Stimulated activated CD4-positive, alpha-beta T cell treated with anti-CD3 and anti-CD28 coated beads, Interleukin-2, amount 100 ng/mL, for 48 hours (primary cell): ENCODE measurements around the gene RAD51B.

Experiments used
- DNase-seq, 2 donors: peaks; one replicate each; pipeline ENCODE4 v3.0.0-alpha.2; 2020

Gene RAD51B

DNA sequence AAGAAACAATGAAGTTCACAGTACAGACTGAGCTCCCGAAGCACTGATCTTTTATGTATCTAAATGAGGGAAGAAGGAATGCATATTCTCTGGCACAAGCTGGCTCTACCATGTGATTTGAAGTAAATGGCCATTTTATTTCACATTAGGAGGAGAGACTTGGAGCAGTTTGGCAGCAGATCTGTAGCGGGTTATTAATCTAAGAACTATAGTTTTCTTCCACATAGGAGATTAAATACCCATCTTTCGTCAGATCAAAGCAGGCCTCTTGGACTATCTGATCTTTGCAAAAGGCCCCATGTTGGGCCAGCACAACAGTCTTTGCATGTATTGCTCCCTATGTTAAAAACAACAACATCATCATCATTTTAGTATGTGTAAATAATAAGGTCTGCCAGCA lies 495.5 kb downstream of the RAD51B start:
- DNase-seq, result no peak

DNA sequence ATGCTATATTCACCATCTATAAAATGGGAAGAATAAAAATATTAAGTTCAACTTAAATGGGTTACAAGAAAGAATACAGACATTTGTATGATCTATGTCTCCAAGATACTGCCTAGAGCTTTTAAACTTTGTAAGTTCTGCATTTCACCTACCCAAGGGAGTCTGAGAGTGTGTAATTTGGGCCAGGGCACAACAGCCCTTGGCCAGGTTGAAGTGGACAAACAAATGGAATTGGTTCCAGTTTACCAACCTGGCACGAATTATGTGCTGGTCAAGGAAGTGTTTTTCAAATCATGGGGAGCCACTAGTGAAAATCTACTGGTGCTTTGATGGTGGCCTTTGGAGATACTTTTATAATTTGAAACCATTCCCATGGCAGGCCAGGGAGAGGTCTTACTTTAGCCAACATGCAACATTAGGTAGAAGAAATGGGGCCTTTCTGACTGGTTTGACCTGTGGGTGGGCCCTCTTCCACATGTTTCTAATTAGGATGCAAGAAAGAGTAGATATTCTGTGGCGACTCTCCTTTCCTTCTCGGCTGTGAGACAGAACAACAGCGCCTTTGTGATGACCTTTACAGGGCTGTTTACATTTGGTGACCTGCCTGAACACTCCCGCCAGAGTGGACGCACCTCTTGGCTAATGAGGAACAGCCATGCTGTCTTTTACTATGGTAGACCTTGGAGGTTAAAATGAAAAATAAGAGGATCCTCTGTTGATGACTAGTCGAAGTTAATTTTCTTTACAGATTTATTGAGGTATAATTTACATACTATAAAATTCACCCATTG lies 496.7 kb downstream of the RAD51B start:
- DNase-seq, result no peak

DNA sequence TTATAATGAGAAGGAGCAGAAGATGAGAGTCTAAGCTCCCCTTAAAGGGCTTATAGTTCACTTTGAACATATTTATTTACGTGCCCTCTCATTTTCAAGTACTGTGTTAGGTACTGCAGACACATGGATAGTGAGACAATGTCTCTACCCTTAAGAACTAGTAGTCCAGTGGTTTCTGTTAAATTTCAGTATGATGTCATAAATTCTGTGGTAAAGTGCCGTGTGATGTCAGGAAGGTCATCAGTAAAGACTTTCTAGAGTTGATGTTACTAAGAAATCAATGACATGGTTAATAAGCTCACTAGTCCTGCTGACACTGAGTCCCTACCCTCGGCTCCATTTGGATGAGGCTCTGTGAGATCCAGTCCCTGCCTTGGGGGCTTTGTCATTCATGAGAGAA lies 497.7 kb downstream of the RAD51B start:
- DNase-seq, result no peak

DNA sequence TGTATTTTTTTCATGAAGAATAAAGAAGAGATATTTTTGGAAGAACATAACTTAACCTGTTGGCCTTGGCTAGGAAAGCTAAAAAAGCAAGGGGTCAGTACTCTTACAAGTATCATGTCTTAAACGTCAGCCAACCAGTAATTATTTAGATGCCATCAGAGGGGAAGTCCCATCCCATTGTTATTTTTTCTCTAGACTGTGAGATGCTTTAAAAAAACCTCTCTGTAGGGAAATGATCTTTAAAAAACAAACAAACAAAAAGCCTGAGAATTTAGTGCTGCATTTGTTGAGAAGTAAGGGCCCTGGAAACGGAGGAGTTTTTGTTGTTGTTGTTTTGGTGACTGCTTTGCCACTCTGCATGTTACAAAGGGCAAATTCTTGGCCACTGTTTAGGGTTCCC lies 499.2 kb downstream of the RAD51B start:
- DNase-seq, result no peak

DNA sequence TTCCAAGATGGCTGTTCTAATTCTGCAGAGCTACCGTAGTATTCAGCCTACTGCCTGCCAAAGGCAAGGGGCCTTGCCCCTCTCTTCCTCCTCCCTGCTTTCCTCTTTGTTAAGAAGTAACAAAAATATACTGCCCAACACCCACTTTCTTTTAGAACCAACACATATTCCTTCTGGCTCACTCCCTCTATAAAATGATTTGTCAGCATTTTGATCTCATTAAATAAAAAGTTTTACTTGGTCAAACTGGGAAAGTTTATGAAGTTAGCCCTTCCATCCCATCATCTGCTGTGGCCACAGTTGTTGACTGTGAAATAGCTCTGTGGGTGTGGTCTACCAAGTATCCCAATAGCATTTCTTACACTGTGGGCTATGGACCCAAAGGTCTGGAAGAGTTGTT lies 500.9 kb downstream of the RAD51B start:
- DNase-seq, result no peak

DNA sequence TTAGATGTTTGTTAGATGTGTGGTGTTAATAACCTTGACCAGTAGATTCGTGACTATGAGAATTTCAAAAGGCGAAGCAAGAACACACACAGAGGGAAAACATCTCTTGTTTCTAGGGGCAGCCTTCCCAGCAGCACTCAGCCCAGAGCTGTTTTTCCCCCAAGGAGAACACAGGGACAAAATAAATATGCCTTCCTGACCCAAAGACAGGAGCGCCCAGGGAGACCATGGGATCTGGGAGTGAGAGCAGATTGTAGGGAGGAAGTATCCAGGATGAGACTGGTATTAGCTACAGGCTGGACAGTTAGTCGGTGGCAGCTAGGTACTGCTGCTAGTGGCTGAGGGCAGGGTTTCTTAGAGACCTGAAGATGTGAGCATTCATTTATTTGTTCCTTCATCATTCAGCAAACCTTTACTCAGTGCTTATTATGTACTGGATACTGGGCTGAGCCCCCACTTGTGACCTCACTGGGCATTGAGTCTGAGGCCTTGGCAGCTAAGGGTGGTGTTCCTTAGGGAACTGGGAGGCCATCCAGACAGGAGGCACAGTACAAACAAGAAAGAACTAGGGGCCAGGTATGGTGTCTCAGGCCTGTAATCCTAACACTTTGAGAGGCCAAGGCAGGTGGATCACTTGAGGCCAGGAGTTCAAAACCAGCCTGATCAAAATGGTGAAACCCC lies 503.5 kb downstream of the RAD51B start:
- DNase-seq, result no peak

DNA sequence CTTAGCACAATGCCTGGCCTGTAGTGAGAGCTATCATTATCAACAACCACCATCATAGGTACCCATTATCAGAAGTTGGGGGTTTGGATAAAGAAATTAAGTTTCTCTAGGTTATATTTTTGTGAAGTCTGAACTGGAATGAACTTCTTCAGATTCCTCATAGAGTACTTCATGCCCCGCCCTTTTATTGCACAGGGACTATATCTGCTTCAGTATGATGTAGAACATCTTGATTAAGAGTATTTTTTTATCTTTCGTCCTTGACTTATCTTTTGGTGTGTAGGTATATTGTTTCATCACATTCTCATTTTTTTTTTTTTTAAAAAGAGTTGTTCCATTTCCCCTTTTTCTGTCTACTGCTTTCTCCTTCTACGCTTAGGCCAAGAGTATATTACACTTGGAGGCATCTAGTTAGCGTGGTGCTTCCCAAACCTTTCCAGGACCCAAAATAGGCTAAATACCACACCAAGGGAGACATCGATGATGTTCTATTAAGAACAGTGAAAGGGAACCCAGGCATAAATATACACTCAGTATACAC lies 505.8 kb downstream of the RAD51B start:
- DNase-seq, result no peak

DNA sequence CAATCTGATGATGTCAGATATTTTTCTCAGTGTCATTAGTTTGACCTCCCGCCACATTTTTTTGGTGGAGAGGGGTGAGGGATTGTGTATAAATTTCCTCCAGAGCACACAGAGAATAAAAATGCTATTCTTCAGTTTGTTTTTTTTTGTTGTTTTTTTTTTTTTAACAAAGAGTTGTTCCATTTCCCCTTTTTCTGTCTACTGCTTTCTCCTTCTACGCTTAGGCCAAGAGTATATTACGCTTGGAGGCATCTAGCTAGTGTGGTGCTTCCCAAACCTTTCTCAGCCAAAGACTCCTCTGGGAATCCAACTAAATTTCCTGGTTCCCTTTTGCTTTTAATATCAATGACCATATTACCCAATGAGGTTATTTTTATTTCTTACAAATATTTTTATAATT lies 507.7 kb downstream of the RAD51B start:
- no peak for DNase-seq

DNA sequence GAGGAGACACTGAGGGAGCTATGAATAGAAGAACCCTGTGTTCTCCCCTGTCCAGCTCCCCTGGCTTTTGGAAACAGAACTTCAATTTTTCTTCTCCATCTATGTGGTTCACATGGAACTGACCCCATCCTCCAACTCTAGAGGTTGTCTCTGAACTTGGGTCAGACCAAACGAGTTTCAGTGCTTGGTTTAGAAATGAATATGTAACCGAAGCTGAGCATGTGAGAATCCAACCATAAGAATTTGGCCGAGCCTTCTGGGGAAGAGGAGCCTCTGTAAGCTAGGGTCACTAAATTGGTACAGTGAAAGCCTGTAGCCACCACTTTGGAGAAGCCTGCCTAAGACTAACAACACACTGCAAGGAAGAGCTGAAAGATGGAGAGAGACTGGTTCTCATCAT lies 508.9 kb downstream of the RAD51B start:
- DNase-seq, result no peak

DNA sequence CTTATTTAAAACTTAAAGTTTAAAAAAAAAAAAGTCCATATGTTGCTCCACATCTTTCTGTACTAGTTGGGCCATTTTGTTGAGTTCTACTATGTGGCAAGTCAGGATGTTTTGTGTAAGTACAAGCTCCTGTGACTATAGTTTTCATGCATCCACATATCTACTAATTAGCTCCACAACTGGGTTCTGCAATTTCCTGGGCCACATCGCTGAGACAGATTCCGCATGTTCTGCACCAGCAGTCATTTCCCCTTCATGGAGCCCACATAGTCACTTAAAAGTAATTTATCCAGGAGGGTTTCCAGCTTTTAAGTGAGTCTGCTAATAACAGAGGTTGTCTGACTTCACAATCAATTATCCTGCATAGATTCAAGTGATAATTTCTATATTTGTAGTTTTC lies 511.8 kb downstream of the RAD51B start:
- no peak for DNase-seq

DNA sequence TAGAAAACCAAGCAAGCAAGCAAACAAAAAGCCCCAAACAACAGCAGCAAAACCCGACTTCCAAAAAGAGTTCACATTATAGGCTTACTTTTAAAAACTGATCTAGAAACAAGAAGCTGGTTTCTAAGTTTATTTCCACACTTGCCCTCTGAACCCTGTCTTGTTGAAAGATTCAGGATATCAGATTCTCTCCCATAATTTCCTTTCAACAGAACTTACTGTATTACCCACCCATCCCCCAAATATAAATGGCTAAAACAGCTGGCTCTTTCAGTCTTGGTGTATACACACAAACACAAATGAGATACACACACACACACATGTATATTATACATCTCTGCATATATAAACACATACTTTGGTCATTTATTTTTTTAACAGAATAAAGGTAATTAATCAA lies 512.4 kb downstream of the RAD51B start:
- no peak for DNase-seq

DNA sequence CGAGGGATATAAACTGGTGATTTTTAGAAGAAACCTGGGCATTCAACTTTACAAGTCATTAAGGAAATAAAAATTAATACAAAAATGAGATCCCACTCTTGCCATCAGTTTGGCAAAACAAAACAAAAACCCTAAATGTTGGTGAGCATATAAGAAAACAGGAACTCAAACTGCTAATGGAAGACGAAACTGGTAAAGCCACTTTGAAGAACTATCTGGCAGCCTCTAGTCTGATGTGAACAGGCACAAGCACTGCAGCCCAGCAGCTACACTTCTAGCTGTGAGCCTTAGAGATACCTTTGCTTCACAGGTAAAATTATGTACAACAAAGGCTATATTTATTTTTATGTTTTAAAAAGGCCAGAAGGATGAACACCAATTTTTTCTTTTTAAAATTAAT lies 513.7 kb downstream of the RAD51B start:
- no peak for DNase-seq

DNA sequence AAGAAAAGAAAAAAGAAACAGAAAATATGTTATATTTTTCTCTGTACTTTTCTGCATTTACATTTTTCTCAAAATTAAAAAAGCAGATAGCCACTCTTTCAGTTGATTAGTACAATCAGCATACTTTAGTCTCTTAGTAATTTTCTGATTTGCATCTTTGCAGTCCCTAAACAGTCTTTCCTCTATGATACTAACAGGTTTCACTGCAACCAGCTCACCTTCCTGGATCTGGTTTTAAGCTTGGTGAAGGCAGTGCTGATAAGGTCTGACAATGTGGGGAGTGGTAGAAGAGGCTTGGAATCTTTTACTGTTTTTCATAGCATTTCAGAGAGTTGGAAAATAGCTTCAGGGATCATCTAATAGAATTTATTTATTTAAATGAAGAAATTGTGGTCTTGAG lies 515.7 kb downstream of the RAD51B start:
- DNase-seq, result no peak

DNA sequence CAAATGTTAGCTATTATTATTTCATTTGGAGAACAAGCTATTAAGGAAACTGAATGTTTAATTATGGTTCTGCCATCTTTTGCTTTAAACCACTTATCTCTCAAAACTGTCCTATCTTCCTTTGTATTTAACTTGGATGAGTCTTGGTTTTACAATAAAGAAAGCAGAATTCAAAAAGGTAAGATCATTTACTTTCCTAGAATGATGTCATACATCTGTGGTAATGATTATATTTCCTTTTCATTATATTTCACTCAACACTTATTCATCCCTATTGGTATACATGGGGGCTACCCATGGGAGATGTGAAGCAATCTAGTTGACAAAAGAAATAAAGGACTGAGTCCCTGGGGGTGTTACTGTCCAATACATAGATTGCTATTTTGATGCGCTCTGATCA lies 516.6 kb downstream of the RAD51B start:
- no peak for DNase-seq

DNA sequence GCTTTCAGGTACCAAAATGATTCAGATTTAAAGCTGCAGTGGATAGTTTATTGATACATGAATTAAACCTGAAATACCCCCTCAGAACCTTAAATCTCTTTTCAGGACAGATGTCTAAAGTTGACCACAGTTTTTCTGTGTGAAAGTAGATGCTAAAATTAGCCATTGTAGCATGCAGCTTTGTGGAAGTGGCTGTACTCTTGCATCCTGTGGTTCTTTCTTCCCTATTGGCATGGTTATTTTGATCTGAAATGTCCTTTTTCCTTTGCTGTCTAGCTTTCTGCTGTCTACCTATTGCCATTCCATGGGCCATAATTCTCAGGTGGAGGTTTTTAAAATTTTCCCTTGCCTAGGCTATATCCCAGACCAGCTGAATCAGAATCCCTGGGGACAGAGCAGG lies 517.7 kb downstream of the RAD51B start:
- DNase-seq, result no peak

DNA sequence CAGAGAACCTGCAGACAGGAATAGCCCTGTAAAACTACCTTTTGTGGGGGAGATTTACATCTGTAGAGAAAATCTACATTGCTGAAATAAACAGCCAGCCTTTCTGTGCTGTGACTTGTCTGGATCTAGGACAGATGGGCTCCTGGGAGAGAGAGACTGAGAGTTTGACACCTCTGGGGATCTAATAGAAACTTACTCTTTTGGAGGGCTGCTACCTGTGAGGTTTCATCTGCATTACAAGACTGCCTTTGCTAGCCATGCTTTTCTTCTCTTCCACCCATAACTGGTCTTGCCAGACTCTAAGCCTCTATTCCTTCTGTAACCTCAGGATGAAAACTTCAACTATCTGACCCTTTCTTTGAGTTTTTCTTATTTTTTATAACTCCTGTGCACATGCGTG lies 520.7 kb downstream of the RAD51B start:
- DNase-seq, result no peak

DNA sequence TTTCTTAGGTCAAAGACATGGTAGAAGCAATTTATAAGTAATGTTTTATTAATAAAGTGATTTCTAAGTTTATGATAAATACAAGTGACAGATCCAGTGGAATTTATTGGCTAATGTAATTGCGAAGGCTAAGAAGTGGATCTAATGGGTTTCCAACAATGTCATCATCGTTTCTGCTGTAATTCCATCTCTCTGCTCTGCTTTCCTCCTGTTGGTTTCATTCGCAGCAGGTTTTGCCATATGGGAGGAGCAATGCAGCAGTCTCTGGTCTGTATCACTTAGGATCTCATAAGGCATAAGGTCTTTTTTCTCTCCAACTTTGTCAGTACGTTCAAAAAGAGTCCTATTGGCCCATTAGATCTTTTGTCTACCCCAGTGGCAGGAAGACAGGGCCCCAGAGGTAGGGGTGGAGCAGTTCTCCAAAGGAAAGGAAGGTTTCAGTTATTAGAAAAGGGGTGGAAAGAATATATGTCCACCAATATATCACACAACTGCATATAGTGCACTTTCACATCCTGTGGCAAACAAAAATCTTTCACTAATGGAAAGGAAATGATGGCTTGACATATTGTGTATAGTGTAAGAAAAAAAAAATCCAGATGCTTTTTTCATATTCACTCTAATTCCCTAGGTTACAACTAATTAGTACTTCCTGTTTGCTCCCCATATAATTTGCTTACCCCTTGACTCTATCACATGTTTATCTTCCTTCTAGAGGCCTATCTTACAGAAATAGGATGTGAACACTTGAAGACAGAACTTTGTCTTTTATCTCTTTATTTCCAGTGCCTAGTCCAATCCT lies 522.0 kb downstream of the RAD51B start:
- no peak for DNase-seq

DNA sequence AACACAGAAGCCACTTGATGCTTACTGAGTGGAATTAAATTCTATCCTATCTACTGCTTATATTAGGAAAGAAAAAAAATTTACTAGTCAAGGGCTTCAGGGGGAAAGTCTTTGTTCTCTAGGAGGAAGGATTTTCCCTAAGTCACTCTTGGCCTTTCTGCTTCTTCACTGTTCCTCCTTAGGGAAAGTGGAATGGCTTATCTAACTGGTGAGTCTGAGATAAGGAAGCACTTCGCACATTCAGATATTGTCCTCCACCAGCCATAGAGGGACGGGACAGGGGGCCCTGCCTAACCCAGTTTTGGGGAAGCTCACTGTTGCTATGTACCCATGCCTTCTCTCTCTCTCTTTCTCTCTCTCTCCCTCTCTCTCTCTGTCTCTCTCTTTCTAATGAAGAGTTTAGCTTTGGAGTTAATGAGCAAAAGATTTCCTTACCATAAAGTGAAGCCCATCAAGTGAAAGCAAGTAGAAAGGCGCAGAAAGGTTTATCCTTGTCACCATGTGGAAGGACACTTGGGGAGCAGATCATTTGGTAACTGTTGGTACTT lies 522.7 kb downstream of the RAD51B start:
- no peak for DNase-seq

DNA sequence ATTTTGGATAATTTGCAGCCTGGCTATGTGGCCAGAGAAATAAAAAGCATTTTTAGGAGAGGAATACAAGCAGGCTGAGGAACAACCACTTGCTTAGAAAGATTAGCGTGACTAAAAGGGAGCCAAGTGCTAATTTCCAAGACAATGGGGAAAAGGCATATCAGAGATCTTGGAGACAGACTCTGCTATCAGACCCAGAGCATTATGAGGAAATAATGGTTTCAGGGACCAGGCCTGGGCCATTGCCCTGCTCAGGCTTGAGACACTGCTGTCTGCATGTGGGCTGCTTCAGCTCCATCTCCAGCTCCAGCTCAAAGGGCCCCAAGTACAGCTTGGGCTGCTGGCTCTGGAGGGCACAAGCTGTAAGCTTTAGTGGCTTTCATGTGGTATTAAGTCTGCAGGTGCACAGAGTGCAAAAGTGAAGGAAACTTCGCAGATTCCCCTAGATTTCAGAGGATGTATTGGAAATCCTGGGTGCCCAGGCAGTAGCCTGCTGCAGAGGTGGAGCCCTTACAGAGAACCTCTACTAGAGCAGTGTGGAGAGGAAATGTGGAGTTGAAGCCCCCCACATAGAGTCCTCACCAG lies 524.0 kb downstream of the RAD51B start:
- DNase-seq, result no peak

DNA sequence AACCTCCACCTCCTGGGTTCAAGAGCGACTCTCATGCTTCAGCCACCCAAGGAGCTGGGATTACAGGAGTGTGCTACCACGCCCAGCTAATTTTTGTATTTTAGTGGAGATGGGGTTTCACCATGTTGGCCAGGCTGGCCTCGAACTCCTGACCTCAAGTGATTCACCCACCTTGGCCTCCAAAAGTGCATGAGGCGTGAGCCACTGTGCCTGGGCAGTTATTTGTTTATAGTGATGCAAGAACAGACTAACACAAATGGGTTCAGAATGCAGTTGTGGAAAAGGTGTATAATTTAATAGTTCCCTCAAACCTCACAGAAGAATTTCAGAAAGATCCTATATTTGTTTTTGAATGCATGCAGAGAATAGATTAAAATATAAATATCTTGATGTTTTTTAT lies 526.2 kb downstream of the RAD51B start:
- no peak for DNase-seq

DNA sequence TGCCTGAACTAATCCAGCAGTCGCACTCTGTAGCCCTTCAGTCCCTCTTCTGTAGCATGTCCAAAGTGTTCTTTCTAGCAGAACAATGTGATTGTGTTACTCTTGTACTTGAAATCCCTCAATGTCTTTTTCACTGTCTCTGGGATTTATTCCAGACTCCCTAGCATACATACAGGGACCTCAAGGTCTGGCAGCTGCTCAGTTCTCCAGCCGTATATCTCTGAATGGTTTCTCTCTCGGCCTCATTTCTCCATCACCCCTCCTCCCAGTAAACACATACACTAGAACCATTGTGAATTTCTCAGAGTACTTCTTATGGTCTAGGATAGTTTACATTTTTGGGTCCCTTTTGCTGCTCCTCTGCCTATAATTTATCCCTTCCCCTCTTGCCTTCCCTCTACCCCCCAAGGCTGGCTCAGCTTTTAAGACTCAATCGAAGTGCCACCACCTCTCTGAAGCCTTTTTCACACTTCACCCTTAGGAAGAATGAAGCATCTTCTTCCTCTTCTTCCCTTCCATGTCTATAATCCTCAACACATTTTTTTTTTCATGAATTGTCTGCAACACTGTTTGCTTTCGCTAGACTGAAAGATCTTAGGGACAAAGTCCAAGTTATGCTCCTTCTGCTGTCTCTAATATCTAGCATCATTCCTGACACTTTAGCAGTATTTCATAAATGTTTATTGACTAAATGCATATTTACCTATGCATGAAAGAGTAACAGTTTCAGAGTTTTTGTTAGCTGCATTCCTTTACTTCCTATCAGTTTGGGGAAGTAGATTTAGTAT lies 527.2 kb downstream of the RAD51B start:
- no peak for DNase-seq
